ENCODE data around the gene MTAP.

DNA sequence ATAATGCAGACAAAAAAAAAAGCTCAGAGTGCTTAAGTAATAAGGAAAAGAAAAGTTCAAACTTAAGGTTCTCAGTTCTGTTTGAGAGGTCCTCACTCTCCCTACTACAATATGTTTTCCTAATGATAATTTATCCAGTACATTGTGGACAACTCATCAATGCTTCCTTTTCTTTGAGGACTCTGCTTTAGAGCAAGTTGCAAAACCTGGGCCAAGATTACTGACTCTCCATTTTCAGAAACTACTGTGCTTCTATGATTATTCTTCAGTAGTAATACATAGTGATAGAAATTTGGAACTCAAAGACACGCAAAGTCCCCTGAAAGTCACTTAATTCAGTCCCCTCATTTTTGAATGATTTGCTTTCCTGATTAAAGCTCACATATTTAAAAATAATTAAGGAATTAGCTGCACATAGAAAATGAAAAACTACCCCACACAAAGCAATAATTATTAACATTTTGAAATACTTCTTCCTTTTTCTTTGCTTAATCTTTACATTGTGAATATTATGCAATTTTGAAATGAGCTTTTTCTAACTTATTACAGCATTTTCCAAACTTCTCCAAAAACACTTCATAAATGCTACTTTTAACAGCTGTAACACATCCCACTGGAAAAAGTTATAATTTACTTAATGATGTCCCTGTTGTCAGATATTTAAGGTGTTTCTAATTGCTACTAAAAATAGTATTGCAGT is 180.6 kb downstream of the MTAP start:
- no peak for TF ChIP-seq POLR2A (IDR thresholded peaks at IDR 0.05)
- TF ChIP-seq CTCF (IDR thresholded peaks at IDR 0.05) = no peak
